GM08714 (cell line): ENCODE results near the gene FICD.
A peak's percentile ranks its signal among the peaks of the same experiment; 100 is the strongest.
"Not testable (repeated sequence)": the region's sequence is repeated elsewhere in the genome, so short reads cannot be mapped to it uniquely, and the experiment has no call there.

Source experiments
- H3K4me3 ChIP-seq: fragments of 200-500 bp; sonication (Bioruptor generic); 2 replicates; pipeline ENCODE4 v1.5.1; 2014; ENCODE audit warnings: mild to moderate bottlenecking, low read length, inconsistent platforms
- ZNF274 ChIP-seq: IDR thresholded peaks from 2 replicates; pipeline ENCODE4 v1.6.1; 2012; ENCODE audit warnings: mild to moderate bottlenecking, low read depth, low read length

FICD gene

GRCh38 chr12:108547686-108548085 lies 32.6 kb downstream of the FICD start:
- H3K4me3 ChIP-seq, result no peak overlapping the region
- TF ChIP-seq ZNF274, result no peak

DNA sequence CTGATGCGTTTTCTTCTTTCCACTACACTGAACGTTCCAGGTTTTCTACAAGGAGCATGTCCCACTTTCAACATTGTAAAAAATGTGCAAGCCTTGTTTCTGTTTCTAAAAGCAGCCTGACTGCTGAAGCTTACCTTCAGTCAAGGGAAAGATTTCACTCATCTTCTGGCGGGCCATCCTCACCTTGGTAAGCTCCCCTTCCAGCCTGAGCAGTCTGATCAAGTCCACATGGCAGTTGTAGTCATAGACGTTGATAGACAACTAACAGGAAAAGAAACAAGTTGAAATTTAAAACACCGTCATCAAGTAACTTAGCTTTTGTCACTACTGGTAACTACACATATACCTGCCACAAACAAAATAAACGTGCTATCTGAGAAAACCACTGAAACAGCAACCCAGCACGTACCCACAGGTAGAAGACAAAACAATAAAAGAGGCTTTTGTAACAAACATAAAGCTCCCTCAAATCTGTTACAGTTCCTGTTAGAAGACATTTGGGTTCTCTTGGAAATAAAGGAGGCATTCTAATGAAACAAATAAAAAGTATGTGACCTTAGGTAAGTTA lies 34.0 kb downstream of the FICD start:
- TF ChIP-seq ZNF274, result no peak
- no peak overlapping the region for H3K4me3 ChIP-seq

GRCh38 chr12:108551535-108551934 lies 36.5 kb downstream of the FICD start:
- no peak overlapping the region for H3K4me3 ChIP-seq
- TF ChIP-seq ZNF274, result no peak

DNA sequence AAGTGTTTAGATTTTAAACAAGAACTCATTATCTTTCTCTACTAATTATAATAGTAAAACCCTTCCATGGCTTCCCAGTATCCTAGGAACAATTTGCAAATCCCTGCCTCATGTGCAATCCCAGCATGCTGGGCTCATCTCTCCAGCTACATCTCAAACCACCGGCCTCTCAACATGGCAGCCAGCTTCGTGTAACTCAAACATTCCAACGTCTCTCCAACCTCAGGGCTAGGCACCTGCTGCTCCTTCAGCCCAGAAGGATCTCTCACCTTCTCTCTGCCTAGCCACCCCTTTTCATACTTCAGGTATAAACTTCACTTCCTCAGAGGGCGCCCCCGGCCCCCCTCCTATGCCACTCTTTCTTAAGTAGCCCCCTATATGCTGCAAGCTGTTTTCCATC lies 38.7 kb downstream of the FICD start:
- no peak overlapping the region for H3K4me3 ChIP-seq
- no peak for TF ChIP-seq ZNF274

DNA sequence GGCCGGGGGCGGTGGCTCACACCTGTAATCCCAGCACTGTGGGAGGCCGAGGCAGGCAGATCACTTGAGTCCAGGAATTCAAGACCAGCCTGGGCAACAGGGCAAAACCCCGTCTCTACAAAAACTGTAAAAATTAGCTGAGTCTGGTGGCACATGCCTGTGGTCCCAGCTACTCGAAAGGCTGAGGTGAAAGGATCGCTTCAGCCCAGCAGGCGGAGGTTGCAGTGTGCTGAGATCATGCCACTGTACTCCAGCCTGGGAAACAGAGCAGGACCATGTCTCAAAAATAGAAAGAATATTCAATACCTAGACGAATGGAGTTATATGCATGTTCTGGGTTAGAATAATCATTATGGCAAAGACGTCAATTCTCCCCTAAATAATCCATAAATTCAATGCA lies 40.3 kb downstream of the FICD start:
- not testable (repeated sequence) for H3K4me3 ChIP-seq

DNA sequence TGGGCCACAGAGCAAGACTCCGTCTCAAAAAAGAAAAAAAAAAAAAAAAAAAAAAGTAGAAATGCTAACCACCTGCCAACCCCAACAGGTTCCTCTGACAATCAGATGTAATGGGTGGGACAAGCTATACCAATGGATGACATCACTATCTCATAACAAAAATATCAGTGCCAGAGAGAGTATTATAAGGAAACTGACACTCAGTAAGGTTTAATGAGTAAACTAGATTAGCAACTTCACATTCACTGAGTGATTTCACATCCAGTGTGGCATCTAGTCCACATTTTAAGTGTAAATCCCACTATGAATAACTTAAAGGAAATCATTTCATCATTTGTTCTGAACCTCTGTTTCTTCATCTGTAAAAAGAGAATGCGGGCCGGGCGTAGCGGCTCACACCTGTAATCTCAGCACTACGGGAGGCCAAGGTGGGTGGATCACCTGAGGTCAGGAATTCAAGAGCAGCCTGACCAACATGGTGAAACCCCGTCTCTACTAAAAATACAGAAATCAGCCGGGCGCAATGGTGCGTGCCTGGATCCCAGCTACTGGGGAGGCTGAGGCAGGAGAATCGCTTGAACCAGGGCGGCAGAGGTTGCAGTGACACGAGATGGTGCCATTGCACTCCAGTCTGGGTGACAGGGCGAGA lies 44.1 kb downstream of the FICD start:
- H3K4me3 ChIP-seq, result peak overlapping the region; percentile 72; the same call in 1 of the 2 replicates
- no peak for TF ChIP-seq ZNF274

- peak overlapping the region; percentile 72 for H3K4me3 ChIP-seq
- no peak for TF ChIP-seq ZNF274
Measured at GRCh38 chr12:108559748-108560147, 44.7 kb downstream of the FICD start.

DNA sequence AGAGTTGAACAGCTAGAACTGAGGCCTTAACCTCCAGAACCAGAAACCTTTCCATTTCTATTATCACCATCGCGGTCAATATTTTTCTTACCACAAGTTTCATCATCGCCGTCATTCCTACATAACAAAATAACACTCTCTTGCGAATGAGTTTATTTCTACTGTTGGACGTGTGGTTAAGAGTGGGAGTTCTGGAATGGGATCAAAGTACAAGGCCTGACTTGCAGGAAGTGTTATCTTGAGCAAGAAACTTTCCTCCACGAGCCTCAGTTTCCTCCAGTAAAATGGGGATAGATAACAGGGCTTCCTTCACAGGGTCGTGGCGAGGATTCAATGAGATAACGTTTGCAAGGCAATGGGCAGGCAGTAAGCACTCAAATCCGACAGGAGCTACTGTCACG lies 45.2 kb downstream of the FICD start:
- no peak for TF ChIP-seq ZNF274
- peak overlapping the region; percentile 72 for H3K4me3 ChIP-seq

DNA sequence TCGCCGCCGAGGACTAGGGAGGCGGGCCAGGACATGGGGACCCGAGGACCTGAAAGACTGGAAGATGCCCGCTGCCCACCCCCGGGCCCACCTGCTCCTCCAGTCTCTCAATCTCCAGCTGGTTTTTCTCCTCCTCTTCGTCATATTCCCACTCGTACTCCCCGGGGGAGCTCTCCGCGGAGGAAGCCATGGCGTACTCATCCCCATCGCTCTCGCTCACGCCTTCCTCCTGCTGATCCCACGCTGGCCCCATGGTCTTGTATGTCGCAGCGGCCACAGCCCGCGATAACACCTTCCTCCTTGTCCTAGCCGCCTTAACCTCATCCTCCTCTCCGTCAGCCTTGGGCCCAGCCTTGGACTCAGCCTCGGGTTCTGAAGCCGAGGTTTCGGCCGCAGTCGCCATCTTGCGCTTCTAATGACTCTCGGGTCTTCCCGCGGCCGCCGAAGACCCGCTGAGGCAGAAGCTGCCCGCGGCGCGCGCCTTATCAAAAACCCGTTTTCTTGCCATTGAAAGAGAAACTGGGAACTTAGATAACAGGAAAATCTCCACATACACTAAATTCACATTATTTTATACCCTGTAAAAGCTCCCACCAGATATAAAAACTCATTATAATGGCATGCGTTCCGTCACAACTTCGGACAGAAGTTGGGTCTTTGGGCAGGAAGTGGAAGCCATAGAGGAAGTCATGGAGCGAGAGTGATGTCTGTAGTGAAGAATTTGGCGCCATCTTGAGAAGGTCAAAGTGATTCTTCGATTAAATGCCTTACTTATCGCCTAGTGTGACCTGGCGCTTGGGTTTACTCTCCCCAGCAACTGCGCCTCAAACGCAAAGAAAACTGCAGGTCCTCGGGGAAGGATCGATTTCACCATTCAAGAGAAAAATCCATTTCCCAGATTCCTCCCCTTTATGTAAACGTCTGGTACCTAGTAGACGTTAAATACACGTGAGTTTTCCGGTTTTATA lies 46.0 kb downstream of the FICD start, which contains the start of gene SART3:
TSS of gene SART3 (minus strand) at position 422 of the 968 bp plus-strand sequence. CDS start at position 403, 19 bp downstream.
- H3K4me3 ChIP-seq, result peak within 1 kb of the TSS; percentile 72
- TF ChIP-seq ZNF274, result no peak

DNA sequence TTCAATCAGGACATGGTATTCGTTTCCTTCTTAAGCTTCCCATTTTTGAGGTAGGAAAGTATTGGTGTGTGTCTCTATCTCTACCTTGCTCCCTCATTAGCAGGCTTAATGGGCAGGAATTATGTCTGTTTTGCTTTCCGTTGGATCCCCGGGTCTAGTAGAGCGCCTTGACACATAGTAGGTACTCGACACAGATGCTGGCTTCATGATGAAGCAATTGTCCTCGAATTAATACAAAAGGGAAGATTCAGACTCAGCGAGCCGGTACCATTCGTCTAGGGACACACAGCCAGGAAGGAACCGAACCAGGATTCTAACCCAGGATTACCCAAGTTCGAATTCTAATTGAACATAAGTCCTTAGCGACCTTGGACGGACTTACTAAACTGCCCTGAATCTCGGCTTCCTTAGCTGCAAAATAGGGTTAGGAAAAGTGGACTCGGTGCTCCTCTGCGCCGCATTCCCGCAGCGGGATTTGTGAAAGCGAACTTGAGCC lies 46.8 kb downstream of the FICD start:
- H3K4me3 ChIP-seq, result peak overlapping the region; percentile 72
- TF ChIP-seq ZNF274, result no peak

DNA sequence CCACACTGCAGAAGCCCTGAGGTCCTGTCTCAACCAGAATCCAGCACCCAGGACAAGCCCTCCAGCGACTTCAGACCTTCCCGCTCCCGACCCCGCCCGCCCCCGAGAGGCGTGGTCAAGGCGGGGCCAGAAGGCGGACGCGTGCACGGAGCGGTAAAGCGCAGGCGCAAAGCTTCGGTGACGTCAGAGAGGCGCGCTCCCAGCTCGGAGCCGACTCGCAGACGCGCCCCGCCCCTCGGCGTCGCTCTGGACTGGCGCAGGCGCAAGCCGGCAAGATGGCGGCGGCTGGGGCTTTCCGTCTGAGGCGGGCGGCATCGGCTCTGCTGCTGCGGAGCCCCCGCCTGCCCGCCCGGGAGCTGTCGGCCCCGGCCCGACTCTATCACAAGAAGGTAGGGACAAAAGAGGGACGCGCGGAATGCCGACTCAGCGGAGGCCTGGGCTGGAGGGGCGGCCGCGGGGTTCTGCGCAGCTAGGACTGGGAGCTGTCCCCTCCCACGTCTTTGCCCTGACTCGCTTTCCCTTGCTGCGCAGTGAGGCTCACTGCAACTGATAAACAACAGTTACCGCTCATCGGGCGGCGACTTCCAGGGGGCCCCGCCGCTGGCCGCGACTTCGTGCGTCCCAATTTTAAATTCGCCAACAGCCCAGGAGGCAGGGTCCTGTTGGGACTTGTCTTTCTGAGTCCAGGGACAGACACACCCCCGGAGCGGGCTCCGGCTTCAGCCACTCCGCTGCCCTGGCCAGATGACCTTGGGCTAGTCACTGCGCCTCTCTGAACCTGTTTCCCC lies 47.5 kb downstream of the FICD start, which contains the start of gene ISCU:
TSS of gene ISCU (plus strand) at position 249 of the 788 bp plus-strand sequence. CDS start at position 276, 27 bp downstream.
- TF ChIP-seq ZNF274, result no peak
- H3K4me3 ChIP-seq, result peak within 1 kb of the TSS; percentile 84

DNA sequence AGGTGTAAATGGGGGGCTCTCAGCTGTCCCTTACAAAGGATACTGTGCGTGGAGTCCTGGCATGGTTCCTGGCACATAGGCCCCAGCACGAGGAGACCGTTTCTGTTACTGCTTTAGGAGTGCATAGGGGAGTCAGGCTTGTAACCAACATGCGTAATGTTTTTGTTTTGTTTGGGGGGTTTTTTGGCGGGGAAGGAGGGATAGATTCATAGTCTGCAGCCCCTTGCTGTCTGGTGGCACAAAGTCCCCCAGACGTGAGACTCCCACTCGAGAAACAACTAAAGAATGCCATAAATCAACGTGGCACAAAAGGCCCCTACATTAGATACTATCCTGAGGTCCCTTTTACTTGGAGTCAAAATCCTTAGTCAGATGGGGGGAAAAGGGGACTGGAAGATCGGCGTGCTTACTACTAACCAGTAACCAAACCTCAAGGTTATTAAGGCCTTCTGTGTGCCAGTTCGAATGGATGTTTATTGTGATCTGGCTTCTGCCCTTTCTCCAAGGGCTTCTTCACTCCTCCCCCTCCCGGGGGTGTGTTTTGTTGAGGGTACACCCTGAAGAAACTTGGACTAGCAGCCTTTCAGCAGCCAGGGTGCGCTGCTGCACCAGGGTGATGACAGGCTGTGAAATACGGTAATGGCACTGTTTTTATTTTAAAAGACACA lies 48.2 kb downstream of the FICD start:
- TF ChIP-seq ZNF274, result no peak
- H3K4me3 ChIP-seq, result peak overlapping the region; percentile 84

DNA sequence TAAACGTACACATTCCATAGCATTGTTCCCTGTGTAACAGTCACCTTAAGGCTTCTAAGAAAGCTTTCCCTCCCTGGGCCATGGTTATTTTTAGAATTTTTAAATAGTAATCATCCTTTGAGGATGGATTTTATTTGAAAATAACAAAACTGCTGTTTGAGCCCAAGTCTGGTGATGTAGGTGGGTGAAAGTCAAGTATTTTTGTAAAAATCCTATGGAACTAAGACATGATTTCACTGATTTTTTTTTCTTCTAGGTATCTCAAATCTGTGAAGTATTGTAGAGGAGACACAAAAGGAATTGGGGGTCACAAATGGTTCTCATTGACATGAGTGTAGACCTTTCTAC lies 48.7 kb downstream of the FICD start:
- H3K4me3 ChIP-seq, result peak overlapping the region; percentile 84; the same call in 1 of the 2 replicates
- TF ChIP-seq ZNF274, result no peak
